ENCODE results near the gene TCERG1L. TPM values are rescaled to one million over a fixed set of nuclear protein-coding genes. Genes with fewer than 3 reads are reported as not detected.

TCERG1L gene
- total and polyA plus RNA-seq, 2 experiments from 2014 or later, result 0.47 to 0.73 TPM

DNA sequence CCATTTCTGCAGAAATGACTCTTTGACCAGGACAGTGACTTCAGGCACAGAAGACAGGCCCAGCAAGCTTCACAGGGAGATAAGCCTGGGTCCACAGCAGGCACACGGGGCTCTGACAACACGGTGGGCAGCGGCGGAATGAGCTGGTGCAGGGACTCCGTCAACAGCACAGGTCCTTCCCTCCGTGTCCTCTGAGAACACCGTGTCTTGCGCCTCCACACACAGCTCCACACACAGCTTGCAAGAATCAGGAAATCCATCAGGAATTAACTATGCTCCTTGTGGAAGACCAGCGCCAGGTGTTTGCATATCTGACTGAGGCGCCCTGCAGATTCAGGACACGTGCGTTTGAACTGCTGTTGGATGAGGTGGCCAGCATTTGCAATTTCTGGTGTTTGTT, 39.6 kb downstream of the TCERG1L start:
- TF ChIP-seq EZH2 (IDR thresholded peaks at IDR 0.05; ENCODE audit: borderline replicate concordance) (no peak), EZH2phosphoT487 (IDR thresholded peaks at IDR 0.05; ENCODE audit: low read depth, severe bottlenecking, unreplicated experiment) (no peak), CTCF (IDR thresholded peaks at IDR 0.05; ENCODE audit: poor library complexity) (no peak)
- no peak for DNase-seq (ENCODE audit: low spot score)
- no peaks in the 10 kb centered on the region for H3K9me2 ChIP-seq (replicated peaks; ENCODE audit: insufficient read depth)
- H3K27me3 ChIP-seq, result peaks cover 8% of the 10 kb centered on the region
- H2AFZ ChIP-seq, result no peak overlapping the region
- no peaks in the 10 kb centered on the region for H4K20me1 ChIP-seq (ENCODE audit: insufficient read depth, poor library complexity, severe bottlenecking)
- no peaks in the 10 kb centered on the region for H3K4me1 ChIP-seq (ENCODE audit: insufficient read depth)
- no peak overlapping the region for H3K4me3 ChIP-seq
- 83% methylated on average over 12 of the region's 12 CpGs for WGBS (ENCODE audit: low lambda C conversion rate, missing lambda C conversion rate)
- H3K36me3 ChIP-seq (replicated peaks; ENCODE audit: insufficient read depth, low read depth), result no peaks in the 10 kb centered on the region
- no peak overlapping the region for H3K4me2 ChIP-seq
- no peaks in the 10 kb centered on the region for H3K9me3 ChIP-seq (ENCODE audit: low read depth)
- H3K79me2 ChIP-seq, result no peaks in the 10 kb centered on the region
- H3K27ac ChIP-seq, result no peak overlapping the region

- Histone ChIP-seq H3K4me1 (ENCODE audit: insufficient read depth) (no peaks in the 10 kb centered on the region), H4K20me1 (ENCODE audit: insufficient read depth, poor library complexity, severe bottlenecking) (no peaks in the 10 kb centered on the region), H3K9me2 (replicated peaks; ENCODE audit: insufficient read depth) (no peaks in the 10 kb centered on the region), H3K79me2 (no peaks in the 10 kb centered on the region), H3K27me3 (peaks cover 8% of the 10 kb centered on the region), H3K27ac (no peak overlapping the region), H3K4me2 (no peak overlapping the region), H3K36me3 (replicated peaks; ENCODE audit: insufficient read depth, low read depth) (no peaks in the 10 kb centered on the region), H2AFZ (no peak overlapping the region), H3K9me3 (ENCODE audit: low read depth) (no peaks in the 10 kb centered on the region), H3K4me3 (no peak overlapping the region)
- TF ChIP-seq EZH2phosphoT487 (IDR thresholded peaks at IDR 0.05; ENCODE audit: low read depth, severe bottlenecking, unreplicated experiment) (no peak), CTCF (IDR thresholded peaks at IDR 0.05; ENCODE audit: poor library complexity) (no peak), EZH2 (IDR thresholded peaks at IDR 0.05; ENCODE audit: borderline replicate concordance) (no peak)
- WGBS (ENCODE audit: low lambda C conversion rate, missing lambda C conversion rate), result 75% methylated on average over 13 of the region's 13 CpGs
- no peak for DNase-seq (ENCODE audit: low spot score)
Observed at GRCh38 chr10:131271195-131271880, 40.2 kb downstream of the TCERG1L start.

DNA sequence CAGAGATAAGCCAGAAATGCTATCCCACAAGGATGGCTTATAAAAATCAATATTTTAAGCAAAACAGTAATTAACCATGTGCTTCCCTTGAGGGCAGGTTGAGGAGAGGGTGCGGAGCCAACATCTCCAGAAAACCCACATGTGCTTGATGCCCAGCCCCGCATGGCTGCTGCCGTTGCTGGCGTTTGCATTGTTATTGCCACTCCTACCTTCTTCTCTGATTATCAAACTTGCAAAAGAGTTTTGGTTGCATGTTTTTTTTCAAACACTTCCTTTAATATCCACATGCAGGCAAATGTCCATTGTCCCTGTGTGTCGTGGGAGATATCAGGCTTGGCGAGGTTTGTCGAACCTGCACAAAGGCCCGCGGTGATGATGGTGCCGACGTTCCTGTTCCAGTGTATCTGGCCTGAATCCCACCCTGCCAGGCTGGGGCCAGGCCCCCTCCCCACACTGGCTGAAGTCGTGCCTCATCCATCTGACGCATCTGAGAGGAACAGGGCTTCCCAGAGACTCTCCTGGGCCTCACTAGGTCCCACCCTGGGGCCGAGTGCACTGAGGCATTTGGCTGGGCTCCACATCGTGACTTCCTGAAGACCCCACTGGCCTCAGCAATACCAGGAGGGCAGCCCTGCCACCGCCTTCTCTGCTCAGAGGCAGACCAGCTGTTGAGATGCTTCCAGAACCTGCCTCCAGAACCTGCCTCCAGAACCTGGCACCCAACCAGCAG, 40.9 kb downstream of the TCERG1L start:
- Histone ChIP-seq H3K27ac (no peak overlapping the region), H3K27me3 (peaks cover 8% of the 10 kb centered on the region), H3K79me2 (no peaks in the 10 kb centered on the region), H3K4me2 (no peak overlapping the region), H3K4me1 (ENCODE audit: insufficient read depth) (no peaks in the 10 kb centered on the region), H3K9me2 (replicated peaks; ENCODE audit: insufficient read depth) (no peaks in the 10 kb centered on the region), H2AFZ (no peak overlapping the region), H3K36me3 (replicated peaks; ENCODE audit: insufficient read depth, low read depth) (no peaks in the 10 kb centered on the region), H3K9me3 (ENCODE audit: low read depth) (no peaks in the 10 kb centered on the region), H4K20me1 (ENCODE audit: insufficient read depth, poor library complexity, severe bottlenecking) (no peaks in the 10 kb centered on the region), H3K4me3 (no peak overlapping the region)
- 64% methylated on average over 16 of the region's 16 CpGs for WGBS (ENCODE audit: low lambda C conversion rate, missing lambda C conversion rate)
- no peak for DNase-seq (ENCODE audit: low spot score)
- no peak for TF ChIP-seq EZH2phosphoT487 (IDR thresholded peaks at IDR 0.05; ENCODE audit: low read depth, severe bottlenecking, unreplicated experiment)
- TF ChIP-seq CTCF (IDR thresholded peaks at IDR 0.05; ENCODE audit: poor library complexity), result no peak
- no peak for TF ChIP-seq EZH2 (IDR thresholded peaks at IDR 0.05; ENCODE audit: borderline replicate concordance)
